NK-92 (cell line): Measurements from ENCODE around the gene FGFBP2.

Experiments
- DNase-seq: peaks from one replicate; lab custom pipeline; 2025; ENCODE audit not compliant: unreplicated experiment; lab: John Stamatoyannopoulos, UW

Gene FGFBP2

DNA sequence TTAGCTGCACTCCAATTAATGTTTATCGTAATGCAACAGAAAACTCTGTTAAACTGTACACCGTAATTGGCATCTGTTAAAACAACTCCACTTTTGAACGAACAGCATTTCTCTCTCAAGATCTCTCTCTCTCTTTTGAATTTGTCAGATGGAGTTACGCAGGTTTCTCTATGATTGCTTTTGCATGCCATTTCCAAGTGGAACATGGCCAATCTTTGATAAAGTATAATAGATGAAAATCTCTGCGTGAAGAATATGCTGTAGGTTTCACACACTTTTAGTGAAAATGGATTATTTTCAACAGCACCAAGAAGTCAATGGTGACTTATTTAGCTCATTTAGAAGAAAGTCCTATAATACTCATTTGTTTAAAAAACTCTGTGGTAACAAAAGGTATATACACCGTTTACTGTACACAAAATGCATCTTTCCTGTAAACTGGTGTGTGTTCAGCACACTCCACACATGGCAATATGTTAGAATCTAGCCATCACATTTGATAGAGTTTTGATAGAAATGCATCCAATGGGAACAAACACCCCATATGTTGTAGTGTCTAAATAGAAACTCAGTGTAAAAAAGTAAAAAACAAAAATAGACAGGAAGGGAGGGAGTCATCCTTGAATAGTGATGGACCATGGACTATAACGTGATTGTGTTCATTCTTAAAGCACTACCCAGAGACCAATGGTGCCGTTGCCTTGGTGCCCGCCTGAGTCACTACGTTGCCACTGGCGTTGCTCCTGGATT is 5.8 kb upstream of the FGFBP2 start:
- DNase-seq = no peak

DNA sequence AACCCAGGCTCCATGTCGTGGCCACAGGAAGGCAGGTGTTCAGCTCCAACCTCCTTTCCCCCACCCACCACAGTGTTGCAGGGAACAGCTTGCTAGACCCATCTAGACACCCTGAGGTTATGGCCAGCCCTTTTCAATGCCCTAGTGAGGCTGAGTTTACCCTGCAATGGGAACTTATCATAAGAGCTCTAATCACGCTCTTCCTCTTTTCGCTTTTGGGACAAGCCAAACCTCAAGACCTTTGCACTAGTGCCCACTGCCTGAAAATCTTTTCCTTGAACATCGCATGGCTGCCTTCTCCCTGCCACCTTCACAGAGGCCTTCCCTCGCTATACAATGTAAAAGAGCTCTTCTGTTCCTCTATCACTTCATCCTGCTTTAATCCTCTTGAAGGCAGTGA is 2.4 kb upstream of the FGFBP2 start:
- no peak for DNase-seq

DNA sequence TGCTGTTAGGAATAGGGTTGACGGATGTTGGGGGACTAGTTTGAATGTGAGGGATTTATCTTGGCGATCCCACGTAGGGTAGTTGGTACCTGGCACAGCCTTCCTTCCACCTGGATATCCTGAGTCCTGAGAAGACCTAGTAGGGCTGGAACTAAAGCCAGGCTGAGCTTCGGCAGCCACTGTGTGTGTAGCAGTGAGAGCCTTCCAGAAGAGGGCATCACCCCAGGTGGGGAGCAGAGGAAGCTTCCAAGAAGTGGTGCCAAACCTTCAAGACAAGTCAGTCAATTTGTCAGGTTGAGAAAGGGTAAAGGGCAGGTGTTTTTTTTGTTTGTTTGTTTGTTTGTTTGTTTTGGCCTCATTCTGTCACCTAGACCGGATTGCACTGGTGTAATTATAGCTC is 1.2 kb upstream of the FGFBP2 start:
- no peak for DNase-seq

DNA sequence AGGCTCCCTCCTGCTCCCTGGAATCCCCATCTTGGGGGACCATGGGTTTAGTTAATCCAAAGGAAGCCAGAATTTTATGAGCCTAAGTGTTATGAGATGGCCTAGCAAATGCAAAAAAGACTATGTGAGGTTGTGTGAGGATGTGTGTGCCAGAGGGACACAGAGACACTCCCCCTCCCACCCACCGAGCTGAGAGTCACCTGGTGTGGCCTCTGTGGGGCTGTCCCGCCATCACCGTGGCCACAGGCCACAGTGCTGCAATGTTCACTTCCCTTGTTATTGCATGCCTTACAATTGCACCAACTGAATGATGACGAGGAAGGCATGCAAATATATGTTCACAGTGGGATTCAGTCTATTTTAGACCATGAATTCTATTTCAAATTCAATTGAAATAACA is 601 bp upstream of the FGFBP2 start:
- DNase-seq = no peak

DNA sequence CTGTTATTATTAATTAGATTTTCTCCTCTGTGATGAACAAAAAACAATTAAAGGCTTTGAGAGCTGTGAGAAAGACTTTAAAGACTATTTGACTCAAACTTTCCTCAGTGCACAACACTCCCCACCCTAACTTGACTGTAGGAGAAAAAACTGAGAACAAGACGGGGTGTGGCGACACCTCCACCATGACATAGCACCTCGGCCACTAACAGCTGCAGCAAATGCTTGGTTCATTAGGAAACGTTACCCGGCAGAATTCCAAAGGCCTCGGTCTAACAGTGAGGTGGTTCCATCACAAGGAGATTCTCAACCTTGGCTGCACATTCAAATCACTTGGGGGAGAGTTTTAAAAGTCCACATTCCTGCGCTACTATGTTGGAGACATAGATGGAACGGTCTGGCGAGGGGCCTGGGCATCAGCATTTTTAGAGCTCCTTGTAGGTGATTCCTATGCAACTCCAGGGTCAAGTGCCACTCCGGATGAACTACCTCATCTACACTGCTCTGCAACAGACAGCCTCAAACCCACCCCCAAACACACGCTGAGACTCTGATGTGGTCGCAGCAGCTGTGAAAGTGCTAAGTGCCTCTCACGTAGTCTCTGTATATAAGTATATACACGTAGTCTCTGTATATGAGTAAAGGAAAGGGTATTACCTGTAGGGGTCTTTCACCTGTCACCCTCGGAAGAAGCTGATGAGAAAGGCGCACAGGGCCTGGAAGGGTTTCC is 1.0 kb downstream of the FGFBP2 start:
- DNase-seq = no peak

DNA sequence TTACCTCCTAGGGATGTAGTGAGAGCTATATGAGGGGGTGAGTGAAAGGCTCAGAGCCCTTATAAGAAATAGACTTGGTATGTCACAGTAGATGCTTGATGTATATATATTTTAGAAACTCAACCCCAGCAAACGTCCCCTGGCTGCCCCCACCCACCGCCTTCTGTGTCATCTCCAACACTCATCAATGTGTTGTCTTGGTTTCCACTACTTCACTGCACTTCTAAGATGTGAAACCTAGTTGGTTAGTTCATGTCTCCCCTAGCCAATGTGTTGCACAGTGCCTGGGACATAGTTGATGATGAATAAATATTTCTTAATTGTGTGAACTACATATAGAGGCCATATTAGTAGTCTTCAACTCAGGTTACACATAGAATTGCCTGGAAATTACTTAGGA is 4.4 kb downstream of the FGFBP2 start:
- no peak for DNase-seq

DNA sequence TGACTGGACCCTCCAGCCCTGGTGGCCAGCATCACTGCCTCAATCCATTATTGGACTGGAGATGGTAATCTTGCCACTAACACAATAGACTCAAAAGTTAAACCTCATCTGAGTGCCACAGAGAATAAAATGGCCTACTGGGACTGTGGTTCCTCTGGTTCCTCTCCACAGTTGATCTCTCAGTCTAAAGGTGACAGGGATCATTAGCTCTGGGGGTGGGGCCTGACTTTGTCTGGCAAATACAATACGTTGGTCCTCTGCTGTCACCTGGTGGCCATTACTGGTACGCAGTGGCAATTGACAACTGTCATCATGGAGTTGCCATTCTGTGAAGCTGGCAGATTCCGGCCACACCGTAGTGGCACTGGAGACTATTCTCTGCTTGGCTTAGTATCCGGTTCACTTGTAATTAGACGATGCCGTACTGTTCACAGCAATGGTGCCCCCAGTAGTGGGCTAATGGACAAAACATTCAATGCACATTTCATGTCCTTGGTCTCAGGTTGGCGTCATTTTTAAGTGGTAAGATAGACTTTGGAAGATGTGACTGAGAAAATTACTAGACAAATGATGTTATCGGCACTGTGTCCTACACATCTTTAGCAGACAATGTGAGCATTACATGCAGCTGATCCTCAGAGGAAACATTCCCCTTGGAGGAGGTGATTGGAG is 6.7 kb downstream of the FGFBP2 start:
- no peak for DNase-seq

DNA sequence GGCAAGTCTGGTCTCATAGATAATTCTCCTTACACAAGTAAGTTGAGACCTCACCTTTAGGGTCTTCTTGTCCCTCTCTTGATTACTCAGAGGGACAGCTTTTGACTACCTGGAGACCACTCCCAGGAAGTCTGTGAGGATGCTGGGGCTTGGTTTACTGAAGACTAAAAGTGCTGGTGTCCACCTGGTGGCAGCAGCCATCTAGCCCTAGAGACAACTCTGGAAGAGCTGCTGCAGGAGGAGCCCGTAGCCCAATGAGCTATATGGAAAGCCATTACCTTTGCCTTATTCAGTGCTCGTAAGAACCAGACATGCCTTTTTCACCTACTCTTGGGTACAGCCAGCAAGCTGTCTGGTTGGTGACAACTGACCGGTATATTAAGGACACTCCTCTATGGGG is 7.3 kb downstream of the FGFBP2 start:
- DNase-seq = no peak

DNA sequence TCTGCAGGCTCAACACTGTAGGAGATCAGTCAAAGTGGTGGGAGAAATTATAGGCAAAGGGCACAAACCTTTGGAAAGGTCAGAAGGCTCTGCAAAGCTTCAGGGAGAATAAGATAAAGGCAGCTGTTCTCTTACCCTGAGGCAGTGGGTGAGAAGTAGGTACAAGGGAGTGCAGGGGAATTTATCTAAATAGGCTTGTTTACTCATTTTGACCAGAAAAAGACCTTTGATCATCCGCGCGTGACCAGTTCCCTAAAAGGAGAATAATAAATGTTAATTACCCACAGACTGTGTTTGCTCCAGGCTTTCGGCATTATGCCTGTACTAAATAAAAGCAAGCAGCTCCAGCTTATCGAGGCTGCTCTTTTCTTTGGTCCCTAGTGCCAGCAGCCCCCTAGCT is 9.3 kb downstream of the FGFBP2 start:
- DNase-seq = no peak

DNA sequence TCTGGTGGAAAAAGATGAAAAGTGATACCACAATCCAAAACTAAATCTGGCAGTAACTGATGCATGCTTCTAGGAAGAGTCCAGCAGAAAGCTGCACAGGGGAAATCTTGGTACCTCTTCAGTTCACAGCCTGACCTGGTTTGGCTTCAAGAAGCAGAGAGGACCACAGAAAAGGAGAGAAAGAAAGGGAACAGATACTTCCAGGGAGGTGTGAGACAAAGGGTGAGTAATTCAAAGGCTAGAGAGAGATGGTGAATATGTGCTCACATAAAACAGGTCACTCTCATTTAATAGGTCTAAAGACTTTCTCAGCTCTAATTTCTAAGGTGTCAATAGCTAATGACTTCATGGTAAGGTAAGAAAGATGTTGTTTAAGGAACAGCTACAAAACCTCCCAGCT is 11.2 kb downstream of the FGFBP2 start:
- DNase-seq = no peak

DNA sequence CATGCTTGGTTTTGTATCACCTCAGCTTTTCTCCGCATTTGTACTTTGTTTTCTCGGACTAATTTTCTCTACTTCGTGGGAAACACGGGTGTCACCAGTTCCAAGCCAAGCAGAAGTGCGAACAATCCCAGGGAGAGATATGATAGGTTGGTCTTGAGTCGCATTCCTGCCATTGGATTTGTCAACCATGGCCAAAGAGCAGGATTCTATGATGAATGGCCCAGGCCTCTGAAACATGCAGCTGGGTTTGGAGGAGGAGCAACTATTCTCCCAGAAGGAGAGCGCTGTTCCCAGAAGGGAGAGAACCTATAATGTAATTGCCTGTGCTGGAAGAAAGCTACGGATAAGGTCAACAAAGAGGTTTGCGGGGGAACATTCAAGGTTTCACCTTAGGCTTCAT is 14.1 kb downstream of the FGFBP2 start:
- DNase-seq = no peak

DNA sequence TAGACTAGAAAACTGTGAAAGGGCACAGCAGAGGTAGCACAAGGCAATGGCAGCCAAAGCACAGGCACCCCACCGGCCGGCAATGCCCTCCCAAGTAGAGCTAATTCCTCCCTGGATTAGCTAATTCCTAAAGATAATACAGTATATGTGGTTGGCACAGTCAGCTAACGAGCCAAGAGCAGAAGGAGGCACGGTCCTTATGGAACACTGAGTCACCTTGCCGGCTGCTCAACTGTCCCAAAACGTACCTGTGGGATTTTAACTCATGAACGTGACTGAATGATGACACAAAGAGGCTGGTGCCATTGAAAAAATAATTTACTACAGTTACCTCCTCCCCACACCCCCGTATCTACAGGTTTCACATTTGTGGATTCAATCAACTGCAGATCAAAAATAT is 15.3 kb downstream of the FGFBP2 start:
- DNase-seq = no peak

DNA sequence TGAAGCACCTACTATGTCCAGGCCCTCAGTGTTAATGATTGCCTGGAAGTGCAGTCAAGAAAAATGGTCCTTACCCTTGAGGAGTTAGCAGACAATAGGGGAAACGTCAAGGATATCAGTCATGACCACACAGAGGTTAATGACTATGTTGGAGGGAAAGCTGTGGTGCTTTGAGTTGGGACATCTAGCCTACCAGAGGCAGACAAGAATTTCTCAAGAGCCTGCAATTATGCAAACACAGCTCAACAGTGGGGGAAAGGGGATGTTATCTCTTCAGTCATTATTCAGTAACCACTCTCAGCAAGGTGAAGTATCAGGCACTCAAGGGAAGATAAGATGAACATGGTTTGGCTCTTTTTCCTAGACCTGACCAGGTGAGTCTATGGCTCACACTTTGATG is 17.5 kb downstream of the FGFBP2 start:
- DNase-seq = no peak

DNA sequence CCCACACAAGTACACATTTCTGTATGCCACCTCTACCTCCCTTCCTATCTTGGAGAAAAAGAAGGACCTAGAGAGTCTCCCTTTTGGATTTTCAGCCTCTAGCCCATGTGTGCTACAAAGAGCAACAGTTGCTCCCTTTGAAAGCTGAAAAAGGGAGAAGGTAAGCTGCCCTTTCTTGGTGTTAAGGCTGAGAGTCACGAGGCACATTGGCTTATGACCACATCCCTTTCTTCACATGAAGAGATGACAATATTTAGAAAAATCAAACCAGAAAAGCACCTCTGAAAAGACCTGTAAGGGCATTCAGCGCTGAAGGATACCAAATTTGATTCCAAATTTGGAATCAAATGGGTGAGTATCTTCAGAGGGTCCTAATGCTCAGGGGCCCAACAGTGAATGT is 18.1 kb downstream of the FGFBP2 start:
- no peak for DNase-seq

DNA sequence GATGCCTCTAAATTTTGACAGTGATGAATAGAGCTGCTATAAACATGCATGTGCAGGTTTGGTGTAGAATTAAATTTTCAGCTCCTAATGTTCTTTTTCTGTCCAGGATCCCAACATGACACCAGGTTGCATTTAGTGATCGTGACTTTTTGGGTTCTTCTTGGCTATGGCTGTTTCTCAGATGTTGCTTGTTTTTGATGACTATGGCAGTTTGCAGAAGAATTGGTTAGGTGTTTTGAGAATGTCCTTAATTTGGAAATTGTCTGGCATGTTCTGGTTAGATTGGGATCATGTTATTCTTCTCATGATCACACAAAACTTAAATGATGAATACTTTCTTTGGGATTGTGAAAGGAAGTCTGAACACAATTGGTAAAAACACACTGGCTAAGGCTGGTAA is 20.7 kb downstream of the FGFBP2 start:
- no peak for DNase-seq

DNA sequence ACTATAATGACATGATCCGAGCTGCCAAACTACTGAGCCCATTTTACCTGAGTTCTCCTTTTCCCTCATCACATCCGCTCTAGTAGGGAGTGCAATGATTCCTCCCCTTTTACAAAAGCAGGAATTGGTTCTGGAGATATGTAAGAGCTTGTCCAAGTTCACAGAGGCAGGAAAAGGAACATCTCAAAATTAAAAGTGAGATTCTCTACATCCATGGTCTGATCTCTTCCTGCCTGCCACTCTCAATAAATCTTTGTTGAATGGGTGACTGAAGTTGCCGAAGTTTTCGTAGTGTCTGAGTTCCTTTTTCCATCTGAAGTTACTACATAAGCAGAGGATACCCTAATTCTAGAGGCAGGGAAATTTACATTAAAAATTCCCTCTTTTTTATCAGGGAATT is 24.3 kb downstream of the FGFBP2 start, which contains the start of gene FGFBP1:
Gene FGFBP1, minus strand, starts transcription at position 101 of the 400 bp plus-strand sequence. CDS start 2,108 bp downstream, outside the sequence.
- no peak for DNase-seq

DNA sequence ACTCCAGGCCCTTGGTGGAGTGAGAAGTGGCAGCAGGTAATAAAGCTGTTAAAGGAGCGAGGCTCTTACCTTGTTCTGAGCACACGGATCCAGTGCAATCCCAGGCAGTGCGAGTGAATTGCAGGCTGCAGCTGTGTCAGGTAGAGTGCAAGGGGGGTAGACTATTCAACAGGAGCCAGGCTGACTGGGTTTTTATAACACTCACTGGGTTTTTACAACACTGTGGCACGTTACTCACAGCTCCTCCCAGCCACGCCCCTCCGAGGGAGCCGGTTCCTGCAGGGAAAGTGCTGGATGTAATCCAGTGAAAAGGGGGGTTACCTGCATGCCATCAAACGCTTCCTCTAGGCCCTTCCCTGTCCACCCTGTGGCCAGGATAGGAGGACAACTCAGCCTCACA is 24.8 kb downstream of the FGFBP2 start:
- no peak for DNase-seq

DNA sequence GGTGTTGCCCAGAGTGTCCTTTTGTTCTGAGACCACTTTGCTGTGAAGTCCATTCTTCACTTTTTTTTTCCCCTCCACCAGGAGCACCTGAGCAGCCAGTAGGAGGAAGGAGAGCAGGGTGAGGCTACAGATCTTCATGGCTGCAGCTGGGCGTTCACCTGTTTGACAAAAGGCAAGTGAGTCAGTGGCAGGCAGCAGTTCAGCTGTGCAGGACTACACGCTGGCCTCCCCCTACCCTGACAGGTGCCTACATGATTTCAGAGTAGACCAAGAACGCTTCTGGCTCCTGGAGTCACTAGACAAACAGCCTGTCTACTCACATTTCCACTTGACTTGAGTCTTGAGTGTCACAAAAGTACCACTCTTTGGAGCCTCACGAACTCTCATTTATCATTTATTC is 26.5 kb downstream of the FGFBP2 start:
- DNase-seq = no peak

DNA sequence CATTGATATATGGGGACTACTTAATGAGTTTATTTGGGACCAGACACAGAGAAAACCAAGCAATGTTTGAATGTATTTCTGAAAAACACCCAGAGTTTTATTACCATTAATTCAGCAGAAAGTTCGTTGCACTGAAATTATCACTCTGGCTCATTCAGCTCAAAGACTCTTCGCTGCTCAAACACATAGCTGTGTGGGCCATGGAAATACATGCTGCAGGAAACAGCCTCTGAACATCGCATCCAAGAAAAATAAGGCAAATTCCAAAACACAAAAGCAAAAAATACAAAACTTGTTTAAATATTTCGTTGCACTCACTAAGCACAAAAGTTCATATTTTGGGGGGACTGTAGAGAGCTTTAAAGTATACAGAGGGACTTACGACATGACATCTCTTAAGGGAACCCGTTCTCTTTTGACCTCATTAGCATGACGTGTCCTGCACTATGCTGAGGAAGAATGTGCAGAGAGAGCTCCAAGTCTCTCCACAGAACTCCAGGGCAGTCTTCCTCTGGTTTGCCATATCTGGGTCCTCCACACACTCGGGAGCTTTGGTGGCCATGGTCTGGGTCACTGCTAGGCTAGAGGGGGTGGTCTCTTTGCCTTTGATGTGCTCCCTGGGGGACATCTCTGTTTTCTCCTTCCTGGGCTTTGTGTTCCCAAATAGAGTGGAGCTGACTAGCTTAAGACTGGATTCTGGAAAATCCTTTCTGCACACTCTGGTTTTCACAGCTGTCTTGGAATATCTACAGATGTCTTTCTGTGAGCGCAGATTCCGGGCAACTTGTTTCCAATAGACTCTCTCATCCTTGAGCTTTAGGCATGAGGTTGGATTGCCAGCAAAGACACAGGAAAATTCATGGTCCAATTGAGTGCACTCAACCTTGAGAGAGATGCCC is 27.2 kb downstream of the FGFBP2 start:
- no peak for DNase-seq

DNA sequence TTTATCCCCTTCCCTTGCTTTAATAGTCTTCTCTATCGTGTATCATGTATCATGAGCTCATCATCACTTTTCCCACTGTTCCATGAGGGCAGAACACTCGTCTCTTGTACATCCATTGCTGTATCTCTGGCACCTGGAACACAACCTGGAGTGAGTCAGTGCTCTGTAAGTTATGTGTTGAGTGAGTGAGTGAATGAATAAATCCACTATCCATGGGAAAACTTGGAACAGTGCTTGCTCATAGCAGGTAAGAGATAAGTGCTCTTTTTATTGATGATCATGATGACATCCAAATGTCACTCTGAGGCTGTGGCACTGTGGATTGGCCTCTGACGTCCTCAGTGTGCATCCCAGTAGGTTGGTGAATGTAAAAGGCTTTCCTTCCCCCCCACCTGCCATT is 28.7 kb downstream of the FGFBP2 start:
- no peak for DNase-seq
